Neuronal stem cell (in vitro differentiated cells): Measurements from ENCODE around the gene LGALS9C.
"Not testable (repeated sequence)": the region's sequence is repeated elsewhere in the genome, so short reads cannot be mapped to it uniquely, and the experiment has no call there.

ENCODE experiments used
- DNase-seq: peaks from one replicate; pipeline ENCODE4 v3.0.0-alpha.2; 2013; ENCODE audit warnings: low spot score
- H2AFZ ChIP-seq: one replicate; pipeline ENCODE4 v1.6.1; 2013; ENCODE audit warnings: mild to moderate bottlenecking, low read length, inconsistent platforms
- H2AK5ac ChIP-seq: 2 replicates; pipeline ENCODE4 v1.6.1; 2013; ENCODE audit warnings: low read depth, mild to moderate bottlenecking, inconsistent platforms, low read length, moderate library complexity, mixed read lengths
- H2BK120ac ChIP-seq: 2 replicates; pipeline ENCODE4 v1.6.1; 2013; ENCODE audit warnings: low read depth, mild to moderate bottlenecking, inconsistent platforms, low read length, moderate library complexity, mixed read lengths
- H2BK12ac ChIP-seq: one replicate; pipeline ENCODE4 v1.6.1; 2013; ENCODE audit warnings: low read length, inconsistent platforms
- H2BK15ac ChIP-seq: 2 replicates; pipeline ENCODE4 v1.6.1; 2013; ENCODE audit warnings: mild to moderate bottlenecking, low read length, inconsistent platforms, mixed read lengths
- H2BK5ac ChIP-seq: one replicate; pipeline ENCODE4 v1.6.1; 2013; ENCODE audit warnings: inconsistent platforms, mild to moderate bottlenecking, low read length, moderate library complexity
- H3K14ac ChIP-seq: one replicate; pipeline ENCODE4 v1.6.1; 2013; ENCODE audit warnings: low read length, inconsistent platforms
- H3K18ac ChIP-seq: 2 replicates; pipeline ENCODE4 v1.6.1; 2013; ENCODE audit warnings: low read length, inconsistent platforms
- H3K23ac ChIP-seq: 2 replicates; pipeline ENCODE4 v1.6.1; 2013; ENCODE audit warnings: low read depth, mild to moderate bottlenecking, mixed read lengths, low read length, inconsistent platforms; ENCODE audit not compliant: poor library complexity
- H3K27ac ChIP-seq: replicated peaks from 3 replicates; pipeline ENCODE4 v1.5.1; 2013; ENCODE audit warnings: low read length, inconsistent platforms
- H3K27me3 ChIP-seq, 3 experiments: 2 replicates each; pipeline ENCODE4 v1.6.1; 2013; ENCODE audit warnings: low read length in 3 of 3, mild to moderate bottlenecking in 2 of 3, inconsistent platforms in 1 of 3, low read depth in 1 of 3, mixed read lengths in 1 of 3, moderate library complexity in 1 of 3; ENCODE audit not compliant: control insufficient read depth in 3 of 3, insufficient read depth in 3 of 3
- H3K36me3 ChIP-seq, 2 donors: replicated peaks in 1 of 2; 2 replicates each; pipeline ENCODE4 v1.6.1; 2013; ENCODE audit warnings: low read length in 2 of 2; ENCODE audit not compliant: control insufficient read depth in 2 of 2, insufficient read depth in 2 of 2
- H3K4ac ChIP-seq: 2 replicates; pipeline ENCODE4 v1.6.1; 2013; ENCODE audit warnings: inconsistent platforms, mild to moderate bottlenecking, low read length, moderate library complexity
- H3K4me1 ChIP-seq, 2 donors: 1 replicate in 1 of 2; 2 replicates in 1 of 2; pipeline ENCODE4 v1.6.1; 2013; ENCODE audit warnings: low read length in 2 of 2, low read depth in 1 of 2; ENCODE audit not compliant: control insufficient read depth in 2 of 2, insufficient read depth in 1 of 2
- H3K4me2 ChIP-seq: one replicate; pipeline ENCODE4 v1.6.1; 2013; ENCODE audit warnings: mild to moderate bottlenecking, low read length, inconsistent platforms; ENCODE audit not compliant: insufficient read depth, poor library complexity, severe bottlenecking
- H3K4me3 ChIP-seq, 2 donors: 2 replicates each; pipeline ENCODE4 v1.5.1; 2013; ENCODE audit warnings: low read length in 2 of 2, mild to moderate bottlenecking in 2 of 2, inconsistent platforms in 1 of 2, moderate library complexity in 1 of 2
- H3K79me1 ChIP-seq: one replicate; pipeline ENCODE4 v1.6.1; 2013; ENCODE audit warnings: low read depth, mild to moderate bottlenecking, inconsistent platforms, low read length, moderate library complexity
- H3K9ac ChIP-seq: one replicate; pipeline ENCODE4 v1.6.1; 2013; ENCODE audit warnings: mild to moderate bottlenecking, low read depth, low read length, inconsistent platforms; ENCODE audit not compliant: poor library complexity
- H3K9me3 ChIP-seq, 2 donors: replicated peaks in 1 of 2; 2 replicates each; pipeline versions ENCODE3 to v1.6.1; 2013; ENCODE audit warnings: low read length in 2 of 2, mild to moderate bottlenecking in 2 of 2, inconsistent platforms in 1 of 2, low read depth in 1 of 2, mixed read lengths in 1 of 2, moderate library complexity in 1 of 2; ENCODE audit not compliant: control insufficient read depth in 2 of 2, insufficient read depth in 1 of 2
- H4K8ac ChIP-seq: one replicate; pipeline ENCODE4 v1.6.1; 2013; ENCODE audit warnings: low read depth, mild to moderate bottlenecking, inconsistent platforms, low read length, moderate library complexity
- H4K91ac ChIP-seq: one replicate; pipeline ENCODE4 v1.6.1; 2013; ENCODE audit warnings: low read length, low read depth, mild to moderate bottlenecking, inconsistent platforms; ENCODE audit not compliant: poor library complexity
- WGBS, 2 donors: extraction: QIAGEN DNeasy Blood & Tissue Kit; methylation state at CpG; one replicate each; pipeline ENCODE4 v1.1.7; 2013; ENCODE audit warnings: missing lambda C conversion rate in 2 of 2, mixed read lengths in 1 of 2; ENCODE audit not compliant: insufficient read length in 2 of 2, insufficient replicate concordance in 1 of 2; ENCODE audit errors: extremely low coverage in 2 of 2; 5-methylcytosine and 5-hydroxymethylcytosine counted together

LGALS9C gene

DNA sequence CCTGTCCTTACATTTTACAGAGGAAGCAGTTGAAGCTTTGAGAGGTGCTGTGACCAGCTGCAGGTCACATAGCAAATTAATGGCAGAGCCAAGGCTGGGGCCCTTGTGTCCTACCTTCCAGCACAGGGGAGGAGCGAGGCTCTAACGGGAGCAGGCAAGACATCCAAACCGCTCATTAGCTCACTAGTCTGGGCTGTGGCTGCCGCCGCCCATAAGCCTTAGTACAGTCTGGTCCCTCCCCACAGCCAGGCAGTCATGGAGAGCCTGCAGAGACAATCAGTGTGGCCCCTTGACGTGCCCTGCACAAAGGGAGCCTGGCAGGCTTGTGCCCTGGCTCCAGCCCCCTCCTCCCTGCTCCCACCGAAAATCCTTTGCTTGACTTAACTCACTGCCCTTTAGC lies 25.6 kb upstream of the LGALS9C start:
- no CpG with 5 or more reads among the region's 7 CpGs for WGBS, 2 donors
- H3K23ac ChIP-seq, H4K91ac ChIP-seq, H3K79me1 ChIP-seq, H3K9ac ChIP-seq, H4K8ac ChIP-seq, H2BK12ac ChIP-seq, DNase-seq, H3K4ac ChIP-seq, H2BK120ac ChIP-seq, H2AK5ac ChIP-seq, H3K9me3 ChIP-seq, H3K18ac ChIP-seq, H3K4me1 ChIP-seq, H3K27ac ChIP-seq, H3K4me2 ChIP-seq, H3K27me3 ChIP-seq, H3K14ac ChIP-seq, H2AFZ ChIP-seq, H3K4me3 ChIP-seq, H2BK15ac ChIP-seq, H2BK5ac ChIP-seq, H3K36me3 ChIP-seq: not testable (repeated sequence)

DNA sequence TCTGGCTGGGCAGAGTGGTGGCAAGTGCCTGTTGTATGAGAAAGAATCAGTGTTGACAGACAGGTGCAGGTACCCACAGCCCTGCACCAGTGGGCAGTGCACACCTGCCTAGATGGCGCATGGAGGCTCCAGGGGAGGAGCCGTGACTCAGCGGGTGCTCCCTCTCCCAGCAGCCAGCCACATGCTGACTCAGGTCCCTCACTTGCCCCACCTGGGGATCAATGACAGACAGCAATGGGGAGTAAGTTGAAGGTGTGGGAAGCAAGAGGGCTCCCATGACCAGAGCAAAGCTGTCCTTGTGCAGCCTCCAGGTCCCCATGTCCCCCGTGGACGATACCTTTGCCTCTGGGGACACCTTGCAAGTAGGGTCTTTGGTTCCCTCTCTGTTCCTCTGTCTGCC lies 24.6 kb upstream of the LGALS9C start:
- H4K91ac ChIP-seq, H3K36me3 ChIP-seq, DNase-seq, H4K8ac ChIP-seq, H2BK120ac ChIP-seq, H2BK5ac ChIP-seq, H3K9ac ChIP-seq, H2BK12ac ChIP-seq, H3K14ac ChIP-seq, H3K4me2 ChIP-seq, H3K27ac ChIP-seq, H3K9me3 ChIP-seq, H3K79me1 ChIP-seq, H2AK5ac ChIP-seq, H3K23ac ChIP-seq, H3K4ac ChIP-seq, H2AFZ ChIP-seq, H2BK15ac ChIP-seq, H3K4me1 ChIP-seq, H3K27me3 ChIP-seq, H3K4me3 ChIP-seq, H3K18ac ChIP-seq: not testable (repeated sequence)
- no CpG with 5 or more reads among the region's 5 CpGs for WGBS, 2 donors

DNA sequence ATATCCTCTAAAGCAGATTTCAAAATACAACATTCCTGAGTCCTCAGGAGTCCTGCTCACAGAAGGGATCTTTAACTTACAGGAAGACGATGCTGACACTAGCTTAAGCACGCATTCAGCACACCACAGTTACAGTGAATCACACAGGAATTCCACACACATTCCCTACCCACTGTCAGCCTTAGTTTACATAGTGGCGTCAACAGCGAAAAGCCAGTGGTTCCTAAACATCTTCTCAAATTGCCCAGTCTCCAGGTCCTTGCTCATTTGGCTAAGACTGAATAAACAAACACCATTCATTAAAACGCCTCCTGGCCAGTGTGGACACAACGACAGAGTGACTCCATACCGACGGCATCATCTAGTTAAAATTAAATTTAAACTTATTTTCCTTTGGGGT lies 17.6 kb upstream of the LGALS9C start:
- not testable (repeated sequence) for H3K23ac ChIP-seq, H3K4me1 ChIP-seq, H2AK5ac ChIP-seq, H2BK12ac ChIP-seq, H2BK5ac ChIP-seq, H3K79me1 ChIP-seq, H3K4me3 ChIP-seq, H3K18ac ChIP-seq, H2BK120ac ChIP-seq, H3K4me2 ChIP-seq, H3K27me3 ChIP-seq, H2BK15ac ChIP-seq, H2AFZ ChIP-seq, H3K36me3 ChIP-seq, H3K4ac ChIP-seq, H3K27ac ChIP-seq, DNase-seq, H3K9me3 ChIP-seq, H4K8ac ChIP-seq, H3K14ac ChIP-seq, H4K91ac ChIP-seq, H3K9ac ChIP-seq
- no CpG with 5 or more reads among the region's 8 CpGs for WGBS, 2 donors

DNA sequence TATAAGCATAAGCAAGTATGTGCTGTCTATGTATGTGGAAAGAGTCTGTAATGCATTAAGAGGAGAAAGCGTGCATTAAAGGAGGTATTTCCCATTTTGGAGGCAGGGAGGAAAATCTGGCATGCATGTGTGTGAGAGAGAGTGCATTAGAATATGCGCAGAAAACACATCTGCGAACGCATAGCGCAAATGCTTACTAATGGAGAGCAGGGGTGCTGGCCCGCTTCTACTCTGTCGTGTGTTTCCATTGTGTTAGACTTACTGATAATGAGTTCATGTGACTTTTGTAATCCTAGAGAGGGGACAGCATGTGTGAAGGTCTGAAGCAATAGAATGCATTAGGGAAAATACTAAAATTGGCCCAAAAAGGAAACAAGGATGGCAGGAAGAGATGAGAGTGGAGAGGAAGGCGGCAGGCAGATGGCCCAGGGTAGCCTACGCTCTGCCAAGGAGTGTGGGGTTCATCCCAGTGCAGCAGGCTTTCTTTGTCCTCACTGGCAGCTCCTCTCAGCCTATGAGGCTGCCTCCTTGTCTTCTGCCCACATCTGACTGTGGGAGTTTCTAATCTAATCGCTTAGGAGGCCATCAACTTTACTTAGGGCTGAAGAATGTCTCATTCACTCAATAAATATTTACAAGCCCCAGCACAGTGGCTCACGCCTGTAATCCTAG lies 12.6 kb upstream of the LGALS9C start:
- H3K79me1 ChIP-seq, H3K27me3 ChIP-seq, H3K4me3 ChIP-seq, H3K36me3 ChIP-seq, H3K23ac ChIP-seq, H2AK5ac ChIP-seq, H2BK5ac ChIP-seq, H3K4me1 ChIP-seq, H2AFZ ChIP-seq, H3K18ac ChIP-seq, H2BK15ac ChIP-seq, H4K91ac ChIP-seq, H3K4me2 ChIP-seq, DNase-seq, H3K9ac ChIP-seq, H3K14ac ChIP-seq, H4K8ac ChIP-seq, H3K4ac ChIP-seq, H3K27ac ChIP-seq, H2BK120ac ChIP-seq, H2BK12ac ChIP-seq, H3K9me3 ChIP-seq: not testable (repeated sequence)
- no CpG with 5 or more reads among the region's 11 CpGs for WGBS, 2 donors
